Measurements from ENCODE around the gene OTOR.

Gene OTOR

GRCh38 chr20:16748308-16748900, at the start of gene OTOR:
TSS of gene OTOR (plus strand) at chr20:16748358. CDS start at chr20:16748402, 44 bp downstream.
- no peak for DNase-seq (ENCODE audit: low read depth in 1 of 2, low spot score in 1 of 2)

GRCh38 chr20:16699293-16699692, 48.9 kb upstream of the OTOR start:
- DNase-seq (ENCODE audit: low read depth in 1 of 2, low spot score in 1 of 2), result no peak

- DNase-seq (ENCODE audit: low read depth in 1 of 2, low spot score in 1 of 2), result no peak
Observed at GRCh38 chr20:16701296-16701695, 46.9 kb upstream of the OTOR start.

- DNase-seq (ENCODE audit: low read depth in 1 of 2, low spot score in 1 of 2), result no peak
Observed at GRCh38 chr20:16703570-16703969, 44.6 kb upstream of the OTOR start.

GRCh38 chr20:16707674-16708073, 40.5 kb upstream of the OTOR start:
- no peak for DNase-seq (ENCODE audit: low read depth in 1 of 2, low spot score in 1 of 2)

- no peak for DNase-seq (ENCODE audit: low read depth in 1 of 2, low spot score in 1 of 2)
Observed at GRCh38 chr20:16708602-16709001, 39.6 kb upstream of the OTOR start.

GRCh38 chr20:16709017-16709416, 39.1 kb upstream of the OTOR start:
- DNase-seq (ENCODE audit: low read depth in 1 of 2, low spot score in 1 of 2), result no peak

GRCh38 chr20:16710781-16711180, 37.4 kb upstream of the OTOR start:
- no peak for DNase-seq (ENCODE audit: low read depth in 1 of 2, low spot score in 1 of 2)

- no peak for DNase-seq (ENCODE audit: low read depth in 1 of 2, low spot score in 1 of 2)
Observed at GRCh38 chr20:16711661-16712258, 36.4 kb upstream of the OTOR start.

GRCh38 chr20:16712511-16712947, 35.6 kb upstream of the OTOR start:
- no peak for DNase-seq (ENCODE audit: low read depth in 1 of 2, low spot score in 1 of 2)

- DNase-seq (ENCODE audit: low read depth in 1 of 2, low spot score in 1 of 2), result no peak
Observed at GRCh38 chr20:16713066-16713465, 35.1 kb upstream of the OTOR start.

- no peak for DNase-seq (ENCODE audit: low read depth in 1 of 2, low spot score in 1 of 2)
Observed at GRCh38 chr20:16714242-16714641, 33.9 kb upstream of the OTOR start.

- DNase-seq (ENCODE audit: low read depth in 1 of 2, low spot score in 1 of 2), result no peak
Observed at GRCh38 chr20:16714751-16715150, 33.4 kb upstream of the OTOR start.

GRCh38 chr20:16719421-16719820, 28.7 kb upstream of the OTOR start:
- no peak for DNase-seq (ENCODE audit: low read depth in 1 of 2, low spot score in 1 of 2)

- no peak for DNase-seq (ENCODE audit: low read depth in 1 of 2, low spot score in 1 of 2)
Observed at GRCh38 chr20:16729080-16729479, 19.1 kb upstream of the OTOR start.

- DNase-seq (ENCODE audit: low read depth in 1 of 2, low spot score in 1 of 2), result peak; percentile 74 to 91
Observed at GRCh38 chr20:16729565-16730460, 18.3 kb upstream of the OTOR start, which contains the start of gene SNRPB2. TSS of gene SNRPB2 (plus strand) at chr20:16730026. CDS start at chr20:16731703, 1,677 bp downstream.

- no peak for DNase-seq (ENCODE audit: low read depth in 1 of 2, low spot score in 1 of 2)
Observed at GRCh38 chr20:16732506-16733152, 15.5 kb upstream of the OTOR start.

GRCh38 chr20:16740365-16741072, 7.6 kb upstream of the OTOR start:
- no peak for DNase-seq (ENCODE audit: low read depth in 1 of 2, low spot score in 1 of 2)

GRCh38 chr20:16744178-16744807, 3.9 kb upstream of the OTOR start:
- no peak for DNase-seq (ENCODE audit: low read depth in 1 of 2, low spot score in 1 of 2)

- no peak for DNase-seq (ENCODE audit: low read depth in 1 of 2, low spot score in 1 of 2)
Observed at GRCh38 chr20:16745204-16745603, 3.0 kb upstream of the OTOR start.
